HG02943 (cell line): ENCODE results near the gene RANBP1.

Experiments used
- ATAC-seq: cut with Tn5 transposase; IDR thresholded peaks from one replicate; pipeline ENCODE4 v1.9.1; 2021; ENCODE audit warnings: mild to moderate bottlenecking, low read depth, moderate library complexity; ENCODE audit not compliant: unreplicated experiment

Gene RANBP1

GRCh38 chr22:20118300-20119020, 2.6 kb downstream of the RANBP1 start:
- ATAC-seq = no peak

- ATAC-seq = no peak
Measured at GRCh38 chr22:20121856-20122415, 6.0 kb downstream of the RANBP1 start.

- no peak for ATAC-seq
Measured at GRCh38 chr22:20123366-20124082, 7.6 kb downstream of the RANBP1 start.

GRCh38 chr22:20124083-20124787, 8.3 kb downstream of the RANBP1 start:
- no peak for ATAC-seq

- no peak for ATAC-seq
Measured at GRCh38 chr22:20125201-20126174, 9.6 kb downstream of the RANBP1 start.

- ATAC-seq = no peak
Measured at GRCh38 chr22:20126284-20127029, 10.6 kb downstream of the RANBP1 start.

GRCh38 chr22:20127318-20127868, 11.5 kb downstream of the RANBP1 start:
- ATAC-seq = no peak

- no peak for ATAC-seq
Measured at GRCh38 chr22:20127869-20128618, 12.1 kb downstream of the RANBP1 start.

- ATAC-seq = no peak
Measured at GRCh38 chr22:20128619-20128901, 12.7 kb downstream of the RANBP1 start.

- no peak for ATAC-seq
Measured at GRCh38 chr22:20128902-20129746, 13.2 kb downstream of the RANBP1 start.

GRCh38 chr22:20129747-20130014, 13.8 kb downstream of the RANBP1 start:
- no peak for ATAC-seq

- ATAC-seq = no peak
Measured at GRCh38 chr22:20130319-20130718, 14.4 kb downstream of the RANBP1 start.

- no peak for ATAC-seq
Measured at GRCh38 chr22:20130731-20131596, 15.1 kb downstream of the RANBP1 start.

- no peak for ATAC-seq
Measured at GRCh38 chr22:20131597-20131858, 15.6 kb downstream of the RANBP1 start, which contains the start of gene ZDHHC8. ZDHHC8 (plus strand) TSS chr22:20131804; CDS start chr22:20131948, 144 bp downstream.

- no peak for ATAC-seq
Measured at GRCh38 chr22:20131859-20132685, 16.2 kb downstream of the RANBP1 start.

- no peak for ATAC-seq
Measured at GRCh38 chr22:20132686-20133246, 16.9 kb downstream of the RANBP1 start.
